Activated effector memory CD4-positive, alpha-beta T cell treated with Interleukin-2 at 50 U/mL for 16 hours (primary cell): ENCODE data around the gene CABP1.

Experiments
- DNase-seq: peaks from one replicate; pipeline ENCODE4 v3.0.0-alpha.2; 2020

CABP1 gene

GRCh38 chr12:120640861-120641833 is 721 bp downstream of the CABP1 start:
- peak; percentile 37 for DNase-seq

- DNase-seq = no peak
Observed at GRCh38 chr12:120642121-120642520, 1.7 kb downstream of the CABP1 start.

- no peak for DNase-seq
Observed at GRCh38 chr12:120642826-120643225, 2.4 kb downstream of the CABP1 start.

GRCh38 chr12:120643574-120643973 is 3.1 kb downstream of the CABP1 start:
- DNase-seq = no peak

GRCh38 chr12:120646044-120646443 is 5.6 kb downstream of the CABP1 start:
- no peak for DNase-seq

- DNase-seq = no peak
Observed at GRCh38 chr12:120647375-120647755, 6.9 kb downstream of the CABP1 start.

GRCh38 chr12:120649442-120650232 is 9.2 kb downstream of the CABP1 start:
- DNase-seq = no peak

- DNase-seq = no peak
Observed at GRCh38 chr12:120650233-120650690, 9.8 kb downstream of the CABP1 start.

- no peak for DNase-seq
Observed at GRCh38 chr12:120651821-120652220, 11.4 kb downstream of the CABP1 start.

GRCh38 chr12:120652656-120653435 is 12.4 kb downstream of the CABP1 start:
- no peak for DNase-seq

GRCh38 chr12:120653611-120654010 is 13.2 kb downstream of the CABP1 start:
- no peak for DNase-seq

GRCh38 chr12:120654656-120655055 is 14.2 kb downstream of the CABP1 start:
- no peak for DNase-seq

- DNase-seq = no peak
Observed at GRCh38 chr12:120656008-120656407, 15.6 kb downstream of the CABP1 start.

GRCh38 chr12:120658286-120659150 is 18.1 kb downstream of the CABP1 start:
- no peak for DNase-seq

GRCh38 chr12:120659151-120659525 is 18.7 kb downstream of the CABP1 start:
- DNase-seq = no peak

- no peak for DNase-seq
Observed at GRCh38 chr12:120661432-120661831, 21.0 kb downstream of the CABP1 start.

- DNase-seq = no peak
Observed at GRCh38 chr12:120662879-120663278, 22.5 kb downstream of the CABP1 start.

GRCh38 chr12:120663741-120664140 is 23.3 kb downstream of the CABP1 start:
- no peak for DNase-seq

- DNase-seq = no peak
Observed at GRCh38 chr12:120666571-120667390, 26.4 kb downstream of the CABP1 start.

GRCh38 chr12:120668091-120668867 is 27.9 kb downstream of the CABP1 start:
- DNase-seq = no peak
